Ishikawa (cell line): ENCODE data around the gene CACNA2D3.

Source experiments
- CEBPB ChIP-seq: IDR thresholded peaks from 2 replicates; pipeline ENCODE4 v1.6.1; 2012
- EGR1 ChIP-seq: IDR thresholded peaks from 2 replicates; pipeline ENCODE4 v1.6.1; 2012
- EP300 ChIP-seq: IDR thresholded peaks from 2 replicates; pipeline ENCODE4 v1.6.1; 2012; ENCODE audit warnings: borderline replicate concordance
- FOXM1 ChIP-seq: IDR thresholded peaks from 2 replicates; pipeline ENCODE4 v1.6.1; 2012; ENCODE audit warnings: low read depth, borderline replicate concordance
- NFIC ChIP-seq: IDR thresholded peaks from 2 replicates; pipeline ENCODE4 v1.6.1; 2012
- RAD21 ChIP-seq: IDR thresholded peaks from 2 replicates; pipeline ENCODE4 v1.6.1; 2012; ENCODE audit warnings: low read depth
- REST ChIP-seq: IDR thresholded peaks from 2 replicates; pipeline ENCODE4 v1.6.1; 2012; ENCODE audit warnings: low read depth, mild to moderate bottlenecking
- TAF1 ChIP-seq: IDR thresholded peaks from 2 replicates; pipeline ENCODE4 v1.6.1; 2012; ENCODE audit warnings: low read depth, mild to moderate bottlenecking
- TEAD4 ChIP-seq: IDR thresholded peaks from 2 replicates; pipeline ENCODE4 v1.6.1; 2012
- YY1 ChIP-seq: IDR thresholded peaks from 2 replicates; pipeline ENCODE4 v1.6.1; 2012; ENCODE audit warnings: low read depth
- ZBTB7A ChIP-seq: IDR thresholded peaks from 2 replicates; pipeline ENCODE4 v1.6.1; 2012; ENCODE audit warnings: low read depth
- TF ChIP-seq, protein P1 (sequence below): IDR thresholded peaks from 2 replicates; pipeline ENCODE4 v1.6.1; 2012
- TF ChIP-seq, protein P2 (sequence below): IDR thresholded peaks from 2 replicates; pipeline ENCODE4 v1.6.1; 2012

DNA sequence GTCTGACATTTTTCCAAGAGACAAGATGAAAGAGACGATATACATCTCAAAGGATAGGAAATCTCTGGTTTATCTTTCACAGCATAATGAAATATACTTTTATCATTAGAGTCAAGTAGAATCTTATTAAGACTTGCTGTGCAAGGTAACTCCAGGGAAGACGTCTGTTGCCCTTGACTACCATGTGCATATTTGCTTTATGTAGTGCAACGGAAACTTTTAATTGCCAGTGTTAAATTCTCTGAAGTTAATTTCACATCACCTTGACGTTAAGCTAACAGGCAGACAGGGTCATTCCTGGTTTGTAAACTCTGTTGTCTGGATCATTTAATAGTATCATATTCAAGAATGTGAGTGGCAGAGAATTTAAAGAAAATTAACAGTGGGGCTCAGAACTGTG lies 722.7 kb downstream of the CACNA2D3 start:
- TF ChIP-seq EP300, result no peak
- TF ChIP-seq CEBPB, result no peak
- no peak for TF ChIP-seq TAF1
- no peak for TF ChIP-seq FOXM1
- TF ChIP-seq RAD21, result no peak
- no peak for TF ChIP-seq REST
- TF ChIP-seq EGR1, result no peak
- TF ChIP-seq YY1, result no peak
- TF ChIP-seq NFIC, result no peak
- TF ChIP-seq, protein P1, sequence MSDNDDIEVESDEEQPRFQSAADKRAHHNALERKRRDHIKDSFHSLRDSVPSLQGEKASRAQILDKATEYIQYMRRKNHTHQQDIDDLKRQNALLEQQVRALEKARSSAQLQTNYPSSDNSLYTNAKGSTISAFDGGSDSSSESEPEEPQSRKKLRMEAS, result no peak
- TF ChIP-seq TEAD4, result no peak
- TF ChIP-seq, protein P2, sequence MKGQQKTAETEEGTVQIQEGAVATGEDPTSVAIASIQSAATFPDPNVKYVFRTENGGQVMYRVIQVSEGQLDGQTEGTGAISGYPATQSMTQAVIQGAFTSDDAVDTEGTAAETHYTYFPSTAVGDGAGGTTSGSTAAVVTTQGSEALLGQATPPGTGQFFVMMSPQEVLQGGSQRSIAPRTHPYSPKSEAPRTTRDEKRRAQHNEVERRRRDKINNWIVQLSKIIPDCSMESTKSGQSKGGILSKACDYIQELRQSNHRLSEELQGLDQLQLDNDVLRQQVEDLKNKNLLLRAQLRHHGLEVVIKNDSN, result no peak
- no peak for TF ChIP-seq ZBTB7A
